ENCODE measurements around the gene ASCC3.

Gene ASCC3

DNA sequence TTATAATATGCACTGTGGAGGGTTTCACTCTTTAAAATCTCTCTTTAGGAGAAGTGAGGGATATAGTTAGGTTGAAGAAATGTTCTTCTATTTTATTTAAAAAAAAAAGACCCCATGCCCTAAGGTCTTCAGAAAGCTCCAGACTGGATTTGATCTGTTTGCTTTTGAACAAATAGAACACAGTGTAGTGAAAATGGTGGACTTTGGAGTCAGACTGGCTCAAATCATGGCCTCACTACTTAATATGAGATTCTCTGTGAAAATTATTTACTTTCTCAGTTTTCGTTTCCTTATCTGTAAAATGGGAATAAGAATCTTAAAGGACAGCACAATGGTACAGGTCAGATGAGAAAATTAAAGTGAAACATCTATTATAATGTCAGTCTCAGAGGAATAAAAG lies 203.9 kb downstream of the ASCC3 start:
- H3K4me2 ChIP-seq (ENCODE audit: low read depth, low read length, poor library complexity, severe bottlenecking), result no peak overlapping the region
- no peaks in the 10 kb centered on the region for H3K27me3 ChIP-seq (ENCODE audit: insufficient read depth, low read length, poor library complexity, severe bottlenecking)
- no peaks in the 10 kb centered on the region for H3K36me3 ChIP-seq (ENCODE audit: insufficient read depth, low read length)
- H3K9me2 ChIP-seq (replicated peaks; ENCODE audit: low read depth, low read length), result no peaks in the 10 kb centered on the region
- H3K79me2 ChIP-seq (ENCODE audit: insufficient read depth, low read length), result no peaks in the 10 kb centered on the region
- H3K9ac ChIP-seq (ENCODE audit: low read depth, low read length, poor library complexity, severe bottlenecking), result no peak overlapping the region
- no peak overlapping the region for H2AFZ ChIP-seq (ENCODE audit: low read length)
- H3F3A ChIP-seq (ENCODE audit: low read depth), result no peaks in the 10 kb centered on the region
- no peak for TF ChIP-seq EZH2phosphoT487 (IDR thresholded peaks at IDR 0.05; ENCODE audit: borderline replicate concordance)
- TF ChIP-seq, protein P1, sequence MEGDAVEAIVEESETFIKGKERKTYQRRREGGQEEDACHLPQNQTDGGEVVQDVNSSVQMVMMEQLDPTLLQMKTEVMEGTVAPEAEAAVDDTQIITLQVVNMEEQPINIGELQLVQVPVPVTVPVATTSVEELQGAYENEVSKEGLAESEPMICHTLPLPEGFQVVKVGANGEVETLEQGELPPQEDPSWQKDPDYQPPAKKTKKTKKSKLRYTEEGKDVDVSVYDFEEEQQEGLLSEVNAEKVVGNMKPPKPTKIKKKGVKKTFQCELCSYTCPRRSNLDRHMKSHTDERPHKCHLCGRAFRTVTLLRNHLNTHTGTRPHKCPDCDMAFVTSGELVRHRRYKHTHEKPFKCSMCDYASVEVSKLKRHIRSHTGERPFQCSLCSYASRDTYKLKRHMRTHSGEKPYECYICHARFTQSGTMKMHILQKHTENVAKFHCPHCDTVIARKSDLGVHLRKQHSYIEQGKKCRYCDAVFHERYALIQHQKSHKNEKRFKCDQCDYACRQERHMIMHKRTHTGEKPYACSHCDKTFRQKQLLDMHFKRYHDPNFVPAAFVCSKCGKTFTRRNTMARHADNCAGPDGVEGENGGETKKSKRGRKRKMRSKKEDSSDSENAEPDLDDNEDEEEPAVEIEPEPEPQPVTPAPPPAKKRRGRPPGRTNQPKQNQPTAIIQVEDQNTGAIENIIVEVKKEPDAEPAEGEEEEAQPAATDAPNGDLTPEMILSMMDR (conservative IDR thresholded peaks at IDR 0.05; ENCODE audit: low read length), result no peak
- no peaks in the 10 kb centered on the region for H3K9me3 ChIP-seq (ENCODE audit: insufficient read depth, low read depth, low read length)
- no peak overlapping the region for H3K4me3 ChIP-seq (ENCODE audit: low read length, poor library complexity, severe bottlenecking)
- H3K4me1 ChIP-seq (ENCODE audit: insufficient read depth, low read length, poor library complexity, severe bottlenecking), result no peaks in the 10 kb centered on the region
- H4K20me1 ChIP-seq (ENCODE audit: insufficient read depth, low read length, poor library complexity, severe bottlenecking), result no peaks in the 10 kb centered on the region

GRCh38 chr6:100673641-100674040 lies 207.5 kb downstream of the ASCC3 start:
- no peaks in the 10 kb centered on the region for H4K20me1 ChIP-seq (ENCODE audit: insufficient read depth, low read length, poor library complexity, severe bottlenecking)
- H3K9ac ChIP-seq (ENCODE audit: low read depth, low read length, poor library complexity, severe bottlenecking), result no peak overlapping the region
- H3K9me2 ChIP-seq (replicated peaks; ENCODE audit: low read depth, low read length), result no peaks in the 10 kb centered on the region
- H3K4me3 ChIP-seq (ENCODE audit: low read length, poor library complexity, severe bottlenecking), result no peak overlapping the region
- no peaks in the 10 kb centered on the region for H3F3A ChIP-seq (ENCODE audit: low read depth)
- no peaks in the 10 kb centered on the region for H3K27me3 ChIP-seq (ENCODE audit: insufficient read depth, low read length, poor library complexity, severe bottlenecking)
- TF ChIP-seq, protein P1 (conservative IDR thresholded peaks at IDR 0.05; ENCODE audit: low read length), result no peak
- TF ChIP-seq EZH2phosphoT487 (IDR thresholded peaks at IDR 0.05; ENCODE audit: borderline replicate concordance), result no peak
- no peaks in the 10 kb centered on the region for H3K36me3 ChIP-seq (ENCODE audit: insufficient read depth, low read length)
- no peaks in the 10 kb centered on the region for H3K4me1 ChIP-seq (ENCODE audit: insufficient read depth, low read length, poor library complexity, severe bottlenecking)
- H3K4me2 ChIP-seq (ENCODE audit: low read depth, low read length, poor library complexity, severe bottlenecking), result no peak overlapping the region
- no peak overlapping the region for H2AFZ ChIP-seq (ENCODE audit: low read length)
- no peaks in the 10 kb centered on the region for H3K79me2 ChIP-seq (ENCODE audit: insufficient read depth, low read length)
- 0 out of 2 replicates have a peak, but pooled peaks cover 2% of the 10 kb centered on the region for H3K9me3 ChIP-seq (ENCODE audit: insufficient read depth, low read depth, low read length)

GRCh38 chr6:100671740-100672139 lies 209.4 kb downstream of the ASCC3 start:
- Histone ChIP-seq H3K36me3 (ENCODE audit: insufficient read depth, low read length) (no peaks in the 10 kb centered on the region), H3K9ac (ENCODE audit: low read depth, low read length, poor library complexity, severe bottlenecking) (no peak overlapping the region), H3K79me2 (ENCODE audit: insufficient read depth, low read length) (no peaks in the 10 kb centered on the region), H3K4me1 (ENCODE audit: insufficient read depth, low read length, poor library complexity, severe bottlenecking) (no peaks in the 10 kb centered on the region), H3K9me3 (ENCODE audit: insufficient read depth, low read depth, low read length) (0 out of 2 replicates have a peak, but pooled peaks cover 2% of the 10 kb centered on the region), H3K4me3 (ENCODE audit: low read length, poor library complexity, severe bottlenecking) (no peak overlapping the region), H3K27me3 (ENCODE audit: insufficient read depth, low read length, poor library complexity, severe bottlenecking) (no peaks in the 10 kb centered on the region), H4K20me1 (ENCODE audit: insufficient read depth, low read length, poor library complexity, severe bottlenecking) (no peaks in the 10 kb centered on the region), H3K9me2 (replicated peaks; ENCODE audit: low read depth, low read length) (no peaks in the 10 kb centered on the region), H2AFZ (ENCODE audit: low read length) (no peak overlapping the region), H3K4me2 (ENCODE audit: low read depth, low read length, poor library complexity, severe bottlenecking) (no peak overlapping the region), H3F3A (ENCODE audit: low read depth) (no peaks in the 10 kb centered on the region)
- no peak for TF ChIP-seq EZH2phosphoT487 (IDR thresholded peaks at IDR 0.05; ENCODE audit: borderline replicate concordance)
- TF ChIP-seq, protein P1 (conservative IDR thresholded peaks at IDR 0.05; ENCODE audit: low read length), result no peak

All from Loucy (cell line).